CD4-positive, alpha-beta T cell treated with Interferon gamma for 1 hour (primary cell): ENCODE results near the gene DHRS7.
"Not testable (repeated sequence)": the region's sequence is repeated elsewhere in the genome, so short reads cannot be mapped to it uniquely, and the experiment has no call there.

Source experiments
- DNase-seq: peaks from one replicate; pipeline ENCODE4 v3.0.0-alpha.2; 2020

DHRS7 gene

GRCh38 chr14:60116181-60116580 is 49.0 kb downstream of the DHRS7 start:
- no peak for DNase-seq

GRCh38 chr14:60114881-60115280 is 50.3 kb downstream of the DHRS7 start:
- DNase-seq: no peak

- DNase-seq: no peak
Measured at GRCh38 chr14:60111732-60112131, 53.5 kb downstream of the DHRS7 start.

- DNase-seq: no peak
Measured at GRCh38 chr14:60107477-60107876, 57.7 kb downstream of the DHRS7 start.

GRCh38 chr14:60106339-60106738 is 58.9 kb downstream of the DHRS7 start:
- DNase-seq: peak; percentile 7

- no peak for DNase-seq
Measured at GRCh38 chr14:60102389-60102788, 62.8 kb downstream of the DHRS7 start.

GRCh38 chr14:60101786-60102185 is 63.4 kb downstream of the DHRS7 start:
- no peak for DNase-seq

- DNase-seq: not testable (repeated sequence)
Measured at GRCh38 chr14:60099855-60100254, 65.3 kb downstream of the DHRS7 start.

- no peak for DNase-seq
Measured at GRCh38 chr14:60097974-60098373, 67.2 kb downstream of the DHRS7 start.

GRCh38 chr14:60095781-60096450 is 69.3 kb downstream of the DHRS7 start:
- DNase-seq: no peak

GRCh38 chr14:60095231-60095630 is 70.0 kb downstream of the DHRS7 start:
- DNase-seq: no peak

- DNase-seq: no peak
Measured at GRCh38 chr14:60094306-60094897, 70.8 kb downstream of the DHRS7 start.
